HepG2 (cell line): ENCODE data around the gene CA11.
"Not testable (repeated sequence)": the region's sequence is repeated elsewhere in the genome, so short reads cannot be mapped to it uniquely, and the experiment has no call there.

ENCODE experiments used
- GABPA ChIP-seq, 2 experiments: IDR thresholded peaks; 2 replicates each; pipeline ENCODE4 v1.6.1; 2011 to 2016; ENCODE audit warnings: low read depth in 2 of 2, low read length in 1 of 2, missing biosample characterization in 1 of 2, missing genetic modification characterization in 1 of 2
- NR2C2 ChIP-seq: sonication (generic); formaldehyde crosslinking; IDR thresholded peaks from 2 replicates; pipeline ENCODE4 v1.4.0; 2020; ENCODE audit warnings: missing genetic modification reagents, mild to moderate bottlenecking, moderate library complexity, borderline replicate concordance

- TF ChIP-seq NR2C2; GABPA (IDR thresholded peaks at IDR 0.05; ENCODE audit: low read depth, low read length); GABPA (CRISPR knock-in tag; IDR thresholded peaks at IDR 0.05; ENCODE audit: low read depth): not testable (repeated sequence)
Measured at GRCh38 chr19:48680006-48680405, 34.0 kb upstream of the CA11 start.
